Adrenal gland (tissue), 5 donors: ENCODE measurements around the gene LARP4B.

Experiments used
- CTCF ChIP-seq, 6 experiments: fragments of 450-650 bp in 4 of 6; fragments of 200-600 bp in 2 of 6; sonication (generic) in 1 of 6; IDR thresholded peaks; 1 replicate in 5 of 6; 2 replicates in 1 of 6; pipeline versions ENCODE4 v1.5.1 to v1.8.0; 2016 to 2021; ENCODE audit warnings: antibody characterized with exemption in 6 of 6, mild to moderate bottlenecking in 2 of 6, moderate library complexity in 1 of 6
- POLR2A ChIP-seq, 2 donors: fragments of 450-650 bp; IDR thresholded peaks; one replicate each; pipeline ENCODE4 v1.6.1; 2017; ENCODE audit warnings: antibody characterized with exemption in 2 of 2, mild to moderate bottlenecking in 2 of 2, moderate library complexity in 1 of 2
- donor health status: DM: no; HTN: no; CAD: no.

DNA sequence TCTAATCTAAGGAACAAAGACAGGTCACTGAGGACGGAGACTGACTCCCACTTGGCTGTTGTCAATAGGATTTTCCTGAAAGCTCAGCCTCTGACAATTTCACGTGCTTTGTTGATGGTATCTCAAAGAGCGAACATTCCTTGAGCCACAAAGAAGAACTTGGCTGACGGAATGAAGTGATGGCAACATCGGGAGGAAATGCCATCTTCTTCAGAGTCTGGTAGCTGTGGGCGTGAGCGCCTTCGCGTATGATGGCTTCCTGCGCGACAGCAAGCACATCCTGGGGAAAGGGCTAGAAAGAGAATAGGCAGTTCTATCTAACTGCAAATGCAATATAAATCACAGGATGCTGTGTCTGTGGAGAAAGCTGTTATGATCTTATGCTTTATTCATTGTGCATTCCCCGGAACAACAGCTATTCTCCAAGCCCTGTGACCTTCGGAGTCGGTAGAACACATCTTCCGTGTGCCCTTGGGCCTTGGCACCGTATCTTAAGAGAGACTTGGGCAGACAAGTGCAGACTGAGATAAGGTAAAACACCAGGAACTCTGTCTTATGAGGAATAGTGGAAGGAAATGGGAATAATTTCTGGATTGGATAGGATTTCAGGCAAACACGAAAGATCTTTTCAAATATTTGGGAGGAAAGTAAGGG, 37.2 kb upstream of the LARP4B start:
- no peak for TF ChIP-seq CTCF (IDR thresholded peaks at IDR 0.05)
- TF ChIP-seq POLR2A (IDR thresholded peaks at IDR 0.05), result no peak
